ENCODE measurements around the gene PTGFRN. TPM values are rescaled to one million over a fixed set of nuclear protein-coding genes. Genes with fewer than 3 reads are reported as not detected.

Gene PTGFRN
- total RNA-seq, 5 donors from 2014 or later (not counting 1 experiment from before 2014, with no cell fraction given), result 0.53 to 0.79 (median 0.63) TPM

- Mint-ChIP-seq H3K4me3 (peak overlapping the region; percentile 23 to 73 (median 44)), H3K9me3 (no peaks in the 10 kb centered on the region), H3K27me3 (no peaks in the 10 kb centered on the region), H3K36me3 (peaks cover 11% of the 10 kb centered on the region), H3K27ac (peak overlapping the region; percentile 89 to 94), H3K4me1 (peaks cover 57 to 73% (median 65%) of the 10 kb centered on the region in 3 donors)
- peak; percentile 42 to 83 (median 72) for ATAC-seq (replicated peaks in 1 of 4)
- CTCF ChIA-PET, result interaction anchor here (0.6 to 1.5 kb wide), 4 partner anchors 76 to 271 kb away, joined by 3 to 5 read pairs (median 4); no protein-coding TSS in a partner anchor
- Histone ChIP-seq H3K4me1 (ENCODE audit: control insufficient read depth in 1 of 2, extremely low read depth in 1 of 2, insufficient read depth in 2 of 2, low read length in 2 of 2) (peaks cover 20 to 47% of the 10 kb centered on the region in 2 experiments), H3K36me3 (ENCODE audit: control insufficient read depth in 2 of 2, extremely low read depth in 1 of 2, insufficient read depth in 1 of 2, low read length in 1 of 2) (no peaks in the 10 kb centered on the region), H3K27me3 (replicated peaks in 1 of 2; ENCODE audit: control insufficient read depth in 2 of 2, extremely low read depth in 1 of 2, insufficient read depth in 2 of 2, low read length in 1 of 2) (no peaks in the 10 kb centered on the region), H3K4me3 (ENCODE audit: control insufficient read depth in 1 of 2, extremely low read depth in 1 of 2, low read length in 1 of 2) (peak overlapping the region in 1 of 2 donors; percentile 3), H3K27ac (ENCODE audit: low read length) (peak overlapping the region; percentile 58), H3K9me3 (no peaks in the 10 kb centered on the region)
- peak in 5 of 35 experiments; percentile 14 to 34 (median 20) for DNase-seq
- POLR2A ChIA-PET, result interaction anchor here in 1 of 2 donors (1.5 kb wide), 1 partner anchor 22 kb away, joined by 7 read pairs; no protein-coding TSS in a partner anchor
- 0% methylated on average over 1 of the region's 3 CpGs for WGBS (ENCODE audit: insufficient coverage)
Observed at GRCh38 chr1:117009132-117009531, 99.4 kb downstream of the PTGFRN start.

DNA sequence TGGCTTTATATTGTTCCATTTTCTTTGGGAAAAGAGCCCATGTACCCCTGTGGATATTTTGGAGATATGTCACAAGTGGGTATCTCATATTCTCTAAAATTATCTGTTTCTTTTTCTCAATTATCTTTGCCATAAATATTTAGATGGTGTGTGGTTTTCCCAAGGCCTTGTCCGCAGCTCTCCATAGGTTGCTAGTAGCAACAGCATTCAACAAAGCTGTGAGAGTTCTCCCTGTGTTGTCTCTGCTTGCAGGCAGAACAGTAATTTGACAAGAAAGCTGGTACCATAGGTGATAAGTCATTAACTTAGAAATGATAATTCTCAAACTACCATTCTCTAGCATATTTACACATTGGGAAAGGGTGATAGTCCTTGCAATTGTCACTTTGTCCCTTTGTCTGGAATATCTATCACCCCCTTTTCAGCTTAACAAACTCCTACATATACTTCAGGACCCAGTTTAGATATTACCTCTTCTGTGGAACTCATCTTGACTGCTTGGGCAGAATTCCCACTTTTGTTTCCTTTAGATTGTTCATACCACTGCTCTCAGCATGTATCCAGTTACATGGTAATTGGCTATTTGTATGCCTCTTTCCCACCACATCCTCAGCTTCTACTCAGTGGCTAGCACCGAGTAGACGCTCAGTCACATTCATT is 100.7 kb downstream of the PTGFRN start:
- Mint-ChIP-seq H3K4me3 (peak overlapping the region in 1 of 3 donors; percentile 73), H3K27me3 (no peaks in the 10 kb centered on the region), H3K36me3 (peaks cover 11% of the 10 kb centered on the region), H3K4me1 (peaks cover 49 to 63% (median 60%) of the 10 kb centered on the region in 3 donors), H3K9me3 (no peaks in the 10 kb centered on the region), H3K27ac (peak overlapping the region in 1 of 2 donors; percentile 44)
- DNase-seq (no peak), ATAC-seq (replicated peaks in 1 of 4) (no peak)
- WGBS (ENCODE audit: insufficient coverage), result no CpG with 5 or more reads among the region's 3 CpGs
- Histone ChIP-seq H3K36me3 (ENCODE audit: control insufficient read depth in 2 of 2, extremely low read depth in 1 of 2, insufficient read depth in 1 of 2, low read length in 1 of 2) (no peaks in the 10 kb centered on the region), H3K27me3 (replicated peaks in 1 of 2; ENCODE audit: control insufficient read depth in 2 of 2, extremely low read depth in 1 of 2, insufficient read depth in 2 of 2, low read length in 1 of 2) (no peaks in the 10 kb centered on the region), H3K9me3 (no peaks in the 10 kb centered on the region), H3K27ac (ENCODE audit: low read length) (no peak overlapping the region), H3K4me3 (ENCODE audit: control insufficient read depth in 1 of 2, extremely low read depth in 1 of 2, low read length in 1 of 2) (no peak overlapping the region), H3K4me1 (ENCODE audit: control insufficient read depth in 1 of 2, extremely low read depth in 1 of 2, insufficient read depth in 2 of 2, low read length in 2 of 2) (peaks cover 20 to 37% of the 10 kb centered on the region in 2 experiments)
- POLR2A ChIA-PET, result interaction anchor here (0.6 to 1.0 kb wide), 2 partner anchors 39 to 99 kb away, joined by 3 read pairs; no protein-coding TSS in a partner anchor
- CTCF ChIA-PET, result interaction anchor here (0.5 to 1.5 kb wide), 3 partner anchors 88 to 273 kb away, joined by 3 to 5 read pairs (median 4); no protein-coding TSS in a partner anchor

DNA sequence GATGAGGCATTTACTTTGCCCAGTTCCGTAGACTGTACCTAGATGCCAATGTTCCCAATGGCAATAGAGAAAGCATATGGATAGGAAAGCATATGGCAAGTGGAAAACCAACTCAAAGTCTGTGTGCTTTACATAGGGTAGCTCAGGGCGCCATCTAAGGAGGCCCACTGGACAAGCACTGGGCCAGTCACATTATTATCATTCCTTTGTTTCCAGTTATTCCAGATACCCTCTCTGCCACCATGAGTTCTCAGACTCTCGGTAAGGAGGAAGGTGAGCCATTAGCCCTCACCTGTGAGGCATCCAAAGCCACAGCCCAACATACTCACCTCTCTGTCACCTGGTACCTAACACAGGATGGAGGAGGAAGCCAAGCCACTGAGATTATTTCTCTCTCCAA is 101.6 kb downstream of the PTGFRN start:
- Histone ChIP-seq H3K36me3 (ENCODE audit: control insufficient read depth in 2 of 2, extremely low read depth in 1 of 2, insufficient read depth in 1 of 2, low read length in 1 of 2) (no peaks in the 10 kb centered on the region), H3K4me3 (ENCODE audit: control insufficient read depth in 1 of 2, extremely low read depth in 1 of 2, low read length in 1 of 2) (no peak overlapping the region), H3K27ac (ENCODE audit: low read length) (no peak overlapping the region), H3K27me3 (replicated peaks in 1 of 2; ENCODE audit: control insufficient read depth in 2 of 2, extremely low read depth in 1 of 2, insufficient read depth in 2 of 2, low read length in 1 of 2) (no peaks in the 10 kb centered on the region), H3K9me3 (no peaks in the 10 kb centered on the region), H3K4me1 (ENCODE audit: control insufficient read depth in 1 of 2, extremely low read depth in 1 of 2, insufficient read depth in 2 of 2, low read length in 2 of 2) (peaks cover 20 to 33% of the 10 kb centered on the region in 2 experiments)
- no peak overlapping the region for H3K27ac Mint-ChIP-seq
- H3K4me3 Mint-ChIP-seq, result no peak overlapping the region
- H3K9me3 Mint-ChIP-seq, result no peaks in the 10 kb centered on the region
- H3K4me1 Mint-ChIP-seq, result peaks cover 43 to 59% (median 51%) of the 10 kb centered on the region in 3 donors
- POLR2A ChIA-PET, result no interaction called here
- CTCF ChIA-PET, result no interaction called here
- no peaks in the 10 kb centered on the region for H3K27me3 Mint-ChIP-seq
- peaks cover 11% of the 10 kb centered on the region for H3K36me3 Mint-ChIP-seq
- DNase-seq, result no peak
- WGBS (ENCODE audit: insufficient coverage), result 100% methylated on average over 2 of the region's 3 CpGs
- ATAC-seq (replicated peaks in 1 of 4), result no peak

- Mint-ChIP-seq H3K9me3 (no peaks in the 10 kb centered on the region), H3K4me3 (no peak overlapping the region), H3K27me3 (no peaks in the 10 kb centered on the region), H3K27ac (peak overlapping the region; percentile 13 to 61), H3K36me3 (peaks cover 15% of the 10 kb centered on the region), H3K4me1 (peaks cover 36 to 49% (median 45%) of the 10 kb centered on the region in 3 donors)
- DNase-seq (peak in 1 of 35 experiments; percentile 29), ATAC-seq (replicated peaks in 1 of 4) (peak in 2 of 4 experiments; percentile 15 to 38)
- ChIA-PET CTCF (interaction anchor here in 1 of 2 donors (0.6 kb wide), 2 partner anchors 278 to 629 kb away, joined by 3 to 5 read pairs; no protein-coding TSS in a partner anchor), POLR2A (interaction anchor here in 1 of 2 donors (0.7 kb wide), 1 partner anchor 35 kb away, joined by 5 read pairs; no protein-coding TSS in a partner anchor)
- H3K4me1 ChIP-seq (ENCODE audit: control insufficient read depth in 1 of 2, extremely low read depth in 1 of 2, insufficient read depth in 2 of 2, low read length in 2 of 2), result peaks cover 25 to 31% of the 10 kb centered on the region in 2 experiments
- WGBS (ENCODE audit: insufficient coverage), result 76% methylated on average over 5 of the region's 5 CpGs
- no peaks in the 10 kb centered on the region for H3K36me3 ChIP-seq (ENCODE audit: control insufficient read depth in 2 of 2, extremely low read depth in 1 of 2, insufficient read depth in 1 of 2, low read length in 1 of 2)
- H3K27me3 ChIP-seq (replicated peaks in 1 of 2; ENCODE audit: control insufficient read depth in 2 of 2, extremely low read depth in 1 of 2, insufficient read depth in 2 of 2, low read length in 1 of 2), result no peaks in the 10 kb centered on the region
- H3K4me3 ChIP-seq (ENCODE audit: control insufficient read depth in 1 of 2, extremely low read depth in 1 of 2, low read length in 1 of 2), result no peak overlapping the region
- H3K9me3 ChIP-seq, result no peaks in the 10 kb centered on the region
- H3K27ac ChIP-seq (ENCODE audit: low read length), result no peak overlapping the region
Observed at GRCh38 chr1:117013309-117013858, 103.7 kb downstream of the PTGFRN start.

DNA sequence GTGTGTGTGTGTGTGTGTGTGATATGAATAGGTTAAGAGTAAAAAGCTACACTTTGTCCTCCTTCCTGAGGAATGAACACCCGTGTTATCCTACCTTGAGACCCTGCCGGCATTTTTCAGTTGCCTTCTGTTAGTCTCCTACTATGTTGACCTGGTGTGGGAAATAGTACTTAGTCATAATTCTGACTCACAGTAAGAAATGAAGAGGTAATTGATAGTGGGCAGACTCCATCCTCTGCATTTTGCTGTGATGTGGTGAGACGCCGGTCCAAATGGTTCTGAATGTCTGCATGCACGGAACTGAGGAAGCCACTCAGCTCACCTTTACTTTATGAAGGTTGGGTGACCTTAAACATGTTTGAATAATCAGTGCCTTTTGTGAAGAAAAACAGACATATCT is 104.5 kb downstream of the PTGFRN start:
- Mint-ChIP-seq H3K9me3 (no peaks in the 10 kb centered on the region), H3K27ac (no peak overlapping the region), H3K4me3 (no peak overlapping the region), H3K36me3 (peaks cover 18% of the 10 kb centered on the region), H3K4me1 (peaks cover 27 to 41% (median 36%) of the 10 kb centered on the region in 3 donors), H3K27me3 (no peaks in the 10 kb centered on the region)
- Histone ChIP-seq H3K9me3 (no peaks in the 10 kb centered on the region), H3K4me1 (ENCODE audit: control insufficient read depth in 1 of 2, extremely low read depth in 1 of 2, insufficient read depth in 2 of 2, low read length in 2 of 2) (peaks cover 20 to 24% of the 10 kb centered on the region in 2 experiments), H3K27me3 (replicated peaks in 1 of 2; ENCODE audit: control insufficient read depth in 2 of 2, extremely low read depth in 1 of 2, insufficient read depth in 2 of 2, low read length in 1 of 2) (no peaks in the 10 kb centered on the region), H3K36me3 (ENCODE audit: control insufficient read depth in 2 of 2, extremely low read depth in 1 of 2, insufficient read depth in 1 of 2, low read length in 1 of 2) (no peaks in the 10 kb centered on the region), H3K4me3 (ENCODE audit: control insufficient read depth in 1 of 2, extremely low read depth in 1 of 2, low read length in 1 of 2) (no peak overlapping the region), H3K27ac (ENCODE audit: low read length) (no peak overlapping the region)
- ATAC-seq (replicated peaks in 1 of 4) (no peak), DNase-seq (no peak)
- ChIA-PET CTCF (interaction anchor here in 1 of 2 donors (0.6 kb wide), 2 partner anchors 122 to 630 kb away, joined by 3 read pairs; no protein-coding TSS in a partner anchor), POLR2A (interaction anchor here in 1 of 2 donors (0.5 to 0.7 kb wide), 2 partner anchors 35 to 37 kb away, joined by 3 to 5 read pairs; no protein-coding TSS in a partner anchor)
- 50% methylated on average over 2 of the region's 5 CpGs for WGBS (ENCODE audit: insufficient coverage)

- H3K27me3 Mint-ChIP-seq, result no peaks in the 10 kb centered on the region
- Histone ChIP-seq H3K9me3 (no peaks in the 10 kb centered on the region), H3K27ac (ENCODE audit: low read length) (no peak overlapping the region), H3K27me3 (replicated peaks in 1 of 2; ENCODE audit: control insufficient read depth in 2 of 2, extremely low read depth in 1 of 2, insufficient read depth in 2 of 2, low read length in 1 of 2) (no peaks in the 10 kb centered on the region), H3K4me1 (ENCODE audit: control insufficient read depth in 1 of 2, extremely low read depth in 1 of 2, insufficient read depth in 2 of 2, low read length in 2 of 2) (peaks cover 14 to 17% of the 10 kb centered on the region in 2 experiments), H3K36me3 (ENCODE audit: control insufficient read depth in 2 of 2, extremely low read depth in 1 of 2, insufficient read depth in 1 of 2, low read length in 1 of 2) (no peaks in the 10 kb centered on the region), H3K4me3 (ENCODE audit: control insufficient read depth in 1 of 2, extremely low read depth in 1 of 2, low read length in 1 of 2) (no peak overlapping the region)
- H3K4me1 Mint-ChIP-seq, result peaks cover 18 to 28% (median 21%) of the 10 kb centered on the region in 3 donors
- no peaks in the 10 kb centered on the region for H3K9me3 Mint-ChIP-seq
- WGBS (ENCODE audit: insufficient coverage), result no CpG with 5 or more reads among the region's 3 CpGs
- H3K36me3 Mint-ChIP-seq, result peaks cover 28% of the 10 kb centered on the region
- DNase-seq (no peak), ATAC-seq (replicated peaks in 1 of 4) (no peak)
- no peak overlapping the region for H3K4me3 Mint-ChIP-seq
- POLR2A ChIA-PET, result no interaction called here
- H3K27ac Mint-ChIP-seq, result no peak overlapping the region
- CTCF ChIA-PET, result no interaction called here
Observed at GRCh38 chr1:117015724-117016123, 106.0 kb downstream of the PTGFRN start.

All from T-cell (primary cell).